Activated gamma-delta T cell treated with anti-CD3 and anti-CD28 coated beads, Interleukin-2, amount 50 U/mL, for 16 hours (primary cell): ENCODE data around the gene GNG10.
"Not testable (repeated sequence)": the region's sequence is repeated elsewhere in the genome, so short reads cannot be mapped to it uniquely, and the experiment has no call there.

Experiments
- DNase-seq: peaks from one replicate; pipeline ENCODE4 v3.0.0-alpha.2; 2020; ENCODE audit warnings: low read depth

GNG10 gene

GRCh38 chr9:111661150-111661801 lies at the start of gene GNG10:
GNG10 (plus strand) TSS chr9:111661605; CDS start chr9:111661635, 30 bp downstream.
- DNase-seq, result peak; percentile 56

DNA sequence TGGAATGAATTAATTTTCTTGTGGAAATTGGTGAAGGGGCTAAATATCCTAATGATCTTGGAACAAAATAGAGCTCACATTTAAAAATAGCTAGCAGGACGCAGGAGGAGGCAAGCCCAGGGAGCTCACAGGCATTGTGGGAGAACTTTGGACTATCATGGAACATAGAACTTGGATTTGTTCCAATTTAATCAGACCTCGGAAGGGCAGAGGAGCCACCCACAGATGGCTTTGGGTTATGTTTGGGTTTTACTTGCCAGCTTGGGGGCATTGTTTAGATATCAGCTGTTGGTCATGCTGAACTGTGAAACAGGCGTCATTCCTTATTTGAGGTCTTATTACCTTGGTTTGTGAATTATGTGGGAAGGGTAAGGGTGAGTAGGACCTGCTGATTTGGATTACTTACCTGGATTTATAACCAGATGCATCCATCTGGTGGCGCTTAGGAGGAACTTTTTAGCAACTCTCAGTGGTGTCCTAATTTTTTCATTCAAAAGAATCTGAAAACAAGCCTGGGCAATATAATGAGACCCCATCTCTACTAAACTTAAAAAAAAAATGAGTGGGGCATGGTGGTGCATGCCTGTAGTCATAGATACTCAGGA lies 47.9 kb upstream of the GNG10 start:
- DNase-seq, result no peak

DNA sequence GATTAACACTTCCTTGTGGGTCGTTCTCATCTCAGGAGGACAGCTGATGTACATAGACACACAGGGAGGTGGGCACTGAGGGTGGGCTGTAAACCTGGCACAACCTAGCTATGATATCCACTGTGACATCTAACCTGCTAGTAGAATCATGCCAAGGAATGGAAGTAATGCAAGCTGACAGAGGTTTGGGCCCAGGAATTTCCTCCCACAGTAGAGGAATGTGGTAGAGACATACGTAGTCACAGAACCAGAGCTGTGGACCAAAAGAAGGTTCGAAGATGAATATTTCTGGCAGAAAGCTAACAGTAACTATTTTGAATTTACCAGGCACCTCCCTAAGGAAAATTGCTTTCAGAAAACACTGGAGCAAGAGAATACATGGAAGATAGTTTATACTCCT lies 45.5 kb upstream of the GNG10 start:
- DNase-seq, result no peak

GRCh38 chr9:111617349-111617748 lies 44.1 kb upstream of the GNG10 start:
- DNase-seq, result not testable (repeated sequence)

GRCh38 chr9:111621895-111622480 lies 39.4 kb upstream of the GNG10 start:
- no peak for DNase-seq

DNA sequence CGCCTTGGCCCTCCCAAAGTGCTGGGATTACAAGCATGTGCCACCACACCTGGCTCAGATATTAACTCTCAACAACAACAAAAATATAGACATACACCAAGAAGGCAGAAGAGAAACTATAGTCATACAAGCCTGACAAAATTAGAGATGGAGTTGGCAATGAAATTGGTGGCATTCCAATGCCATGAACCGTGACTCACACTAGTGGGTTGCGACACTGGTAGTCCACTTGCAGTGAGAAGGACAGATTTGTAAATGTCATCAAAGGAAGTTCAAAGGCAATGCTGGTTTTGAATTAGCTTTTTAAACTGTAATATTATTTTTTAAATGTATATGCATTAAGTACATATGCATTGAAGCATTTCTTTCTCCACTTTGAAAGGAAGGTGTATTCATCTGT lies 38.8 kb upstream of the GNG10 start:
- no peak for DNase-seq

DNA sequence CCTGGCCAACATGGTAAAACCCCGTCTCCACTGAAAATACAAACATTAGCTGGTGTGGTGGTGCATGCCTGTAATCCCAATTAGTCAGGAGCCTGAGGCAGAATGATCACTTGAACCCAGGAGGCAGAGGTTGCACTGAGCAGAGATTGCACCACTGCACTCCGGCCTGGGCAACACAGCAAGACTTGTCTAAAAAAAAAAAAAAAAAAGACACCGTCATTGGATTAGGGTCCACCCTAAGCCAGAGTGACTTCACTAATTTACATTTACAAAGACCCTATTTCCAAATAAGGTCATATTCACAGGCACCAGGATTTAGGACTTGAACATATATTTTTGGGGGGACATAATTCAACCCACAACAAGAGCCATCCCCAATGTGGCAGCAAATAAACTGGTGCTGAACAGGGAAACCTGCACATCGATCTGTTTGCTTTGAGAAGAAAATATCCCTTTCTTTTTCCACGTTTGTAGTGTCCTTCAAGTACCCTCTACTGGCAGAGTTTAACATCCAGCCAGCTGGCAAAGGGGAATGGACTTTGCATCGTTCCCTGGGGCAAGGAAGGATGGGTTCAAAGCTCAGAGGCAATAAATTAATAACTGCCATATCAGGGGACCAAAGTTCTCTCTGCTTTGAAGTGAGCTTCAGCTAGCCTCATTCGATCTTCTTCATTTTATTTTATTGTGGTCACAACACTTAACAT lies 34.0 kb upstream of the GNG10 start:
- no peak for DNase-seq

GRCh38 chr9:111628411-111628810 lies 33.0 kb upstream of the GNG10 start:
- DNase-seq, result no peak

- DNase-seq, result no peak
Observed at GRCh38 chr9:111630182-111630963, 31.0 kb upstream of the GNG10 start.

DNA sequence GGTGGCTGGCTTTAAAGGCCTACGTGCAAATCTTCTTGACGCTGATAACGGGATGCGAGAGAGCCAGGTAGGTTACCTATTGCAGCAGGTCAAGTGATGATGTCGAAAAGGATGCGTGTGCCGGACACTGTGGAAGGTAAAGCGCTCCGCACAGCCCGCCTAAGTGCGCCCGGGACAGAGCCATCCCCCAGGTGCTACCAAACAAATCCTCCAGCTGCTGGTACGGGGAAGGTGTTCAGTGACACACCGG lies 30.5 kb upstream of the GNG10 start:
- DNase-seq, result no peak

GRCh38 chr9:111631214-111631971 lies 30.0 kb upstream of the GNG10 start, which contains the start of gene DNAJC25:
DNAJC25 (plus strand) TSS chr9:111631334; CDS start chr9:111631408, 74 bp downstream.
- peak; percentile 95 for DNase-seq

DNA sequence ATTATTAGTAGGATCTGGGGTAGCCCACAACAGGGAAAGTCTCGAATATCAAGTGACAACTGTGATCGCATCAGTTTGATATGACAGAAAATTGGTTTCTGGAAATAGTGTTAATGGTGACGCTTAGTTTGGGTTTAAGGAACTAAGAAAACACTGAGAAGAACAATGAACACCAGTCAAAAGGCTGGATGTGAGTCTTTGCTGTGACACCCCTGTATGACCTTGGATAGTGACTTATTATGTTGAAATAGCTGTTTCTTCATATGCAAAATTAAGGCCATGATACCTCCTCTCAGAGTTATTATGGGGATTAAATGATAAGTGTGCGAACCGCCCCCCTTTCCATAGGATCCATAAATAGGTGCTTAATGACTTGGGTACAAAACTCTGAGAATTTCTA lies 29.3 kb upstream of the GNG10 start:
- DNase-seq, result no peak

DNA sequence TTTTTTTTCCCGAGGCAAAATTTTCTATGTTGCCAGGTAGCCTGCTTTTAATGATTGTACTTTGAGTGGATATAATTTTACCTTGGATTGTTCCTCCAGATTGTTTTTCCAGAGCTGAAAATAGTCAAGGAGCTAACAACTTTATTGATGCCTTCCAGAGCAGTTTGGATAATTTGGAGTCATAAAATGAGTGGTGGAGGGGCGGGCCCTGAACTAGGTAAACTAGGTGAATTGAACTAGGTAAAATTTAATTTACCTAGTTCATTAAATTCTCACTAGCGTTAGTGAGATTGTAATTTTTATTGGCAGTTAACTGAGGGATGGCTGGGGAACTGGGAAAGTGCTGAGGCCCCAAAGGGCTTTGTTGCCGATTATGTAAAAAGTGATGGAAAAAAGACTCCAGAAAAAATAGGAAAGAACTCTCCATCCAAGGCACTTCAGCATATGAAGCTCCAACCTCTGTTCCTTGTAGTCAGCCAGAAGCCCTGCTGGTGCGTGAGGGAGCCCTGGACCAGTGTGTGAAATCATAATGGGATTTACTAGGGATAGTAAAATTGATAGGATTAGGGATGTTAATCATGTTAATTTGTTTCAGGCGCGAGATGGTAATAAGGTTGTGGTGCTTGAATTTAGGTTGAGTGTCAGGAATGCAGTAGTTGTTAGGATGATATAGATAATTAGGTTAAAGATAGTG lies 28.6 kb upstream of the GNG10 start:
- no peak for DNase-seq

DNA sequence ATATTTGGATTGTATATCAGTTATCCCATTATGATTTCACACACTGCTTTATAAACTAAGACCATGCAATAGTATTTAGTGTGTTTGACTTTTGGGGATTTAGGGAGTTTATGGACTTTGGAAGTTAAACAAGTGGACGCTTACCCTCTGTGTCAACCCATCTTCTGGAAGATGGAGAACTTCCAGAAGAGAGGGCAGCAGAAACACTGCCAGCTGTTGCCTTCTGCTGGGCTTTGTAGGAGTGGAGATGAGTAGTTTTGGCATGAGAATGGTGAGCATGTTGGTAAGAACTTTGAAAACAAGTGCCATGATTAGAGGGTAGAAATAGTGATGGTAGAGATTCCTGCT lies 28.0 kb upstream of the GNG10 start:
- no peak for DNase-seq

GRCh38 chr9:111634860-111635259 lies 26.5 kb upstream of the GNG10 start:
- DNase-seq, result no peak

GRCh38 chr9:111637421-111637950 lies 23.9 kb upstream of the GNG10 start:
- DNase-seq, result no peak

DNA sequence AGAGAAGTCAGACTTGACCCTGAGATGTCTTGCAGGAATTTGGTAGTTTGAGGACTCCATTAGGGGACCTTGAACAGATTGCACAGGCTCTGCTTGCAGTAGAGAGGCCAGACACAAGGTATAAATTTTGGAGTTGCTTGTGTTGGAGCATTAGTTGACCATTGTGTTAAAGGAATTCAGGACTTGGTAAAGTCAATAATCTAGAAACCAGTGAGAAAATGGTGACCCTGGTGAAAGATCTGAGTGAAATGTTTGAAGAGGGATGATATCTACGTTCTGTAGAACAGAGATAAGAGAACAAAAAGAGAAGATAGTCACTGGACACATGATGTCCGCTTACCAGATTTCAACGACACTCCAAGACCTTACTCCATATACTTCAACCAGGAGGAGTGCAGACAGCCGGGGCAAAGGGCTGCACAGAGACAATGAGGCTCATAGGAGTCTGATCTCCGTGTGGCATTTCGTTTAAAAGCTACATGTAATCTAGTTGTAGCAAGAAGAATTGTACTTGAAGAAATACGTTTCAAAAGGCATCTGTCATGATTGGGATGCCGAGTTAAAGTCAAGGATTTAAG lies 17.1 kb upstream of the GNG10 start:
- no peak for DNase-seq

GRCh38 chr9:111645806-111646205 lies 15.6 kb upstream of the GNG10 start:
- DNase-seq, result no peak

DNA sequence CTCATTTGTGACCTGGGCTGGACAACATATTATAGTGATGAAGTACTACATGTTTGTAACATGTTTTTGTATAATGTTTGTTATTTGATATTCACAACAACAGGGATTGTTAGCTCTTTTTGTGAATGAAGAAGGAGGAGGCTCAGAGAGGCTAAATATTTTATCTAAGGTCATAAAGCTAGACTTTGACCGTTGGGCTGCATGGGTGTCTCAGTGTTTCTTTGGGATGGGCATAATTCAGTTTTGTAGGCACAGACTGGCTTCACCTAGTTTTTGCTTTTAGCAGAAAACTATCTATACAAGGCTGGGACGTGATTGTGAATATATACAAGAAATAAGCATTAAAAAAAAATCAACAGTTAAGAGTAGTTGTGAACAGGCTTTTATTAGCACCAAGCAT lies 15.0 kb upstream of the GNG10 start:
- DNase-seq, result no peak

DNA sequence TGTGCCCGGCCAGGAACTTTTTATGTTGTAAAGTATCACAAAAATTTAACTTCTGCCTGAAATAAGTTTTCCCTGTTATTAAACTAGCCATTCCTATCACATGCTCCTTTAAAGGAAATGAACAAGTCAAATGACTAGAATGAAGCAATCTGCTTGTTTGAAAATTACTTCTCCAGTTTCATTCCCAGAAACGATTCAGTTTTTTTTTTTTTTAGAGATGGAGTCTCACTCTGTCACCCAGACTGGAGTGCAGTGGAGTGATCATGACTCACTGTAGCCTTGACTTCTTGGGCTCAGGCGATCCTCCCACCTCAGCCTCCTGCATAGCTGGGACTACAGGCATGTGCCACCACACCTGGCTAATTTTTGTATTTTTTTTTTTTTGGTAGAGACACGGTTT lies 13.3 kb upstream of the GNG10 start:
- no peak for DNase-seq

DNA sequence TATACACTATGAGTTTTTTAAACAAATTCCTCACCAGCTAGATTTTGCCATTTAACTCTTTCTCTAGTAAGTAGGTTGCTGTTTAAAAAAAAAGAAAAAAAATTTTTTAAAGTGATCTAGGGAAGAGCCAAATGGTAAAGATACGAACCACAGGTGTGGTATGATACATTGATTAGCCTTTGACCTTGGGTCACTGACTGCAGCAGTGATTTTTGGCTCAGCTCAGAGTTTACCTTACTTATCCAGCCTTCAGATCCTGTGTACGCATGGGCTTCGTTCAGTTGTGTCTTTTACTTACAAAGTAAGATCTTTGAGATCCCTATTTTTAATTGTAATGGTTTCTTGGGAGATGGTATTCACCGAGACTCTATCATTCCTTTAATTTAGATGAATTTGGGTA lies 12.4 kb upstream of the GNG10 start:
- DNase-seq, result no peak
